GM12878 (cell line): Measurements from ENCODE around the gene TIE1. TPM values are rescaled to one million over a fixed set of nuclear protein-coding genes. Genes with fewer than 3 reads are reported as not detected.

Experiments
- ATAC-seq: fragments of 200-7000 bp; cut with Tn5 transposase; 3 replicates; pipeline ENCODE4 v1.9.1; 2020; ENCODE audit warnings: mild to moderate bottlenecking, moderate library complexity
- BruUV-seq: library from RNA; stranded (reverse); fragments of 400-500 nt; replicated peaks from 2 replicates; lab custom pipeline; 2021; lab: Mats Ljungman, UMichigan
- CTCF ChIA-PET: fragments of 300-600 bp; sonication (Branson Sonifier 250); formaldehyde crosslinking; extraction: SDS; loops from one replicate; lab custom pipeline; 2021; ENCODE audit warnings: inconsistent platforms; lab: Yijun Ruan, JAX
- POLR2A ChIA-PET: fragments of 350-600 bp; formaldehyde crosslinking; extraction: SDS; loops from one replicate; lab custom pipeline; 2021; ENCODE audit warnings: inconsistent platforms; lab: Charles Lee
- RAD21 ChIA-PET: fragments of 300-600 bp; sonication (Branson Sonifier 250); formaldehyde crosslinking; loops from one replicate; lab custom pipeline; 2023; ENCODE audit warnings: antibody characterized with exemption; ENCODE audit not compliant: unreplicated experiment; lab: Charles Lee
- SMC1A ChIA-PET: fragments of 300-600 bp; sonication (Branson Sonifier 250); formaldehyde crosslinking; loops from one replicate; lab custom pipeline; 2023; ENCODE audit not compliant: unreplicated experiment, uncharacterized antibody; lab: Charles Lee
- DNase-seq: peaks from one replicate; pipeline ENCODE4 v3.0.0-alpha.2; 2011; ENCODE audit warnings: low read depth, low spot score
- FAIRE-seq: peaks from 3 replicates; lab custom pipeline; 2011; peaks lifted over from hg19 to GRCh38; lab: Jason Lieb, UNC
- H2AFZ ChIP-seq: 2 replicates; pipeline ENCODE4 v1.6.0; 2011; ENCODE audit warnings: low read depth, low read length, control low read depth; ENCODE audit not compliant: control insufficient read depth
- H3K27ac ChIP-seq: 2 replicates; pipeline ENCODE4 v1.5.1; 2011; ENCODE audit warnings: control low read depth; ENCODE audit not compliant: control insufficient read depth, insufficient read depth
- H3K27me3 ChIP-seq, 2 experiments: replicated peaks in 1 of 2; 2 replicates each; pipeline versions ENCODE4 v1.6.0 to v1.6.1; 2011; ENCODE audit warnings: low read length in 1 of 2; ENCODE audit not compliant: control insufficient read depth in 2 of 2, insufficient read depth in 2 of 2
- H3K36me3 ChIP-seq, 2 experiments: 2 replicates each; pipeline ENCODE4 v1.5.1; 2011; ENCODE audit warnings: low read length in 1 of 2; ENCODE audit not compliant: control insufficient read depth in 2 of 2, insufficient read depth in 2 of 2
- H3K4me1 ChIP-seq: 2 replicates; pipeline ENCODE4 v1.6.1; 2011; ENCODE audit warnings: mild to moderate bottlenecking, low read length, moderate library complexity, mixed read lengths; ENCODE audit not compliant: control insufficient read depth, insufficient read depth
- H3K4me2 ChIP-seq: 2 replicates; pipeline ENCODE4 v1.6.0; 2011; ENCODE audit warnings: control low read depth; ENCODE audit not compliant: control insufficient read depth, insufficient read depth
- H3K4me3 ChIP-seq: fragments of 200-600 bp; sonication (generic); 2 replicates; pipeline ENCODE4 v1.5.1; 2016
- H3K79me2 ChIP-seq: 2 replicates; pipeline ENCODE4 v1.6.0; 2011; ENCODE audit warnings: low read length; ENCODE audit not compliant: control insufficient read depth, insufficient read depth
- H3K9ac ChIP-seq: 2 replicates; pipeline ENCODE4 v1.8.0; 2011; ENCODE audit warnings: low read length, control low read depth, mixed read lengths; ENCODE audit not compliant: control insufficient read depth, insufficient read depth
- H3K9me3 ChIP-seq: replicated peaks from 3 replicates; pipeline ENCODE4 v1.5.1; 2011; ENCODE audit warnings: mild to moderate bottlenecking, low read length; ENCODE audit not compliant: control insufficient read depth, insufficient read depth
- H4K20me1 ChIP-seq: 2 replicates; pipeline ENCODE4 v1.6.0; 2011; ENCODE audit not compliant: control insufficient read depth, insufficient read depth
- BRCA1 ChIP-seq: IDR thresholded peaks from 2 replicates; pipeline ENCODE4 v1.6.1; 2011; ENCODE audit warnings: low read depth, low read length, improper control_type of control experiment
- CHD2 ChIP-seq: IDR thresholded peaks from 2 replicates; pipeline ENCODE4 v1.6.1; 2011; ENCODE audit warnings: low read depth, low read length, improper control_type of control experiment, borderline replicate concordance
- EZH2 ChIP-seq: IDR thresholded peaks from 2 replicates; pipeline ENCODE4 v1.6.1; 2012; ENCODE audit warnings: low read depth, mild to moderate bottlenecking, control low read depth, inconsistent platforms, low read length, borderline replicate concordance; ENCODE audit not compliant: control insufficient read depth
- HDAC2 ChIP-seq: fragments of 200-600 bp; sonication (generic); IDR thresholded peaks from 2 replicates; pipeline ENCODE4 v1.6.1; 2017
- MTA3 ChIP-seq: IDR thresholded peaks from 2 replicates; pipeline ENCODE4 v1.6.1; 2012; ENCODE audit warnings: low read length, inconsistent platforms, borderline replicate concordance
- RAD21 ChIP-seq: IDR thresholded peaks from 2 replicates; pipeline ENCODE4 v1.6.1; 2011; ENCODE audit warnings: mild to moderate bottlenecking, low read depth, low read length, moderate library complexity; ENCODE audit not compliant: insufficient read depth
- RCOR1 ChIP-seq: conservative IDR thresholded peaks from 2 replicates; pipeline ENCODE4 v1.6.1; 2012; ENCODE audit warnings: low read depth, low read length, improper control_type of control experiment
- TCF3 ChIP-seq: IDR thresholded peaks from 2 replicates; pipeline ENCODE4 v1.6.1; 2012; ENCODE audit warnings: low read depth, mild to moderate bottlenecking, low read length, borderline replicate concordance; ENCODE audit not compliant: insufficient read depth
- ZBTB33 ChIP-seq: fragments of 450-650 bp; IDR thresholded peaks from 2 replicates; pipeline ENCODE4 v1.6.1; 2017; ENCODE audit warnings: mild to moderate bottlenecking
- WGBS: methylation state at CpG from one replicate; pipeline ENCODE4 v1.1.6; 2016; ENCODE audit warnings: low lambda C conversion rate; ENCODE audit not compliant: insufficient replicate concordance, insufficient coverage; ENCODE audit errors: missing lambda C conversion rate; 5-methylcytosine and 5-hydroxymethylcytosine counted together
- in situ Hi-C: fragments of 300-500 bp; cut with MboI; formaldehyde crosslinking; loops from 9 replicates; pipeline ENCODE4 v1.14.3; 2018; ENCODE audit warnings: mixed read lengths
- intact Hi-C: fragments of 100-400 bp; cut with micrococcal nuclease; formaldehyde crosslinking; loops from one replicate; pipeline ENCODE4 v1.14.2; 2022; ENCODE audit not compliant: unreplicated experiment
- polyA plus RNA-seq, 11 experiments: library from polyadenylated mRNA; depleted of rRNA in 4 of 11; unstranded in 6 of 11; stranded (reverse) in 5 of 11; fragments of >200 nt; fragmentation: Nextera tagmentation in 4 of 11; fragmentation: Illumina TruSeq in 1 of 11; extraction: Ambion mirVana in 4 of 11; extraction: Trizol in 1 of 11; gene quantifications; 1 replicate in 1 of 11; 2 replicates in 10 of 11; pipeline versions ENCODE4 v1.2.1 to v1.2.3, GENCODE V29; 2011 to 2016; ENCODE audit warnings: inconsistent platforms in 2 of 11, missing spikeins in 2 of 11, low read depth in 1 of 11
- total RNA-seq, 4 experiments: library from RNA; depleted of rRNA in 3 of 4; stranded (reverse); fragments of >200 nt in 3 of 4; fragmentation: Illumina TruSeq in 1 of 4; extraction: Trizol in 1 of 4; gene quantifications; 2 replicates each; pipeline versions ENCODE4 v1.2.1 to v1.2.3, GENCODE V29; 2013 to 2021
- TF ChIP-seq, protein P1 (sequence below): fragments of 450-650 bp; IDR thresholded peaks from 2 replicates; pipeline ENCODE4 v1.6.1; 2018; ENCODE audit warnings: borderline replicate concordance, mild to moderate bottlenecking; ENCODE audit not compliant: partially characterized antibody
- TF ChIP-seq, protein P2 (sequence below): fragments of 450-650 bp; IDR thresholded peaks from 2 replicates; pipeline ENCODE4 v1.6.1; 2017; ENCODE audit warnings: borderline replicate concordance

TIE1 gene
- total and polyA plus RNA-seq, 10 of the 15 experiments (the other 5 are each of a cell fraction or from before 2014, with no cell fraction given) = 0.26 to 3.9 (median 1.3) TPM

DNA sequence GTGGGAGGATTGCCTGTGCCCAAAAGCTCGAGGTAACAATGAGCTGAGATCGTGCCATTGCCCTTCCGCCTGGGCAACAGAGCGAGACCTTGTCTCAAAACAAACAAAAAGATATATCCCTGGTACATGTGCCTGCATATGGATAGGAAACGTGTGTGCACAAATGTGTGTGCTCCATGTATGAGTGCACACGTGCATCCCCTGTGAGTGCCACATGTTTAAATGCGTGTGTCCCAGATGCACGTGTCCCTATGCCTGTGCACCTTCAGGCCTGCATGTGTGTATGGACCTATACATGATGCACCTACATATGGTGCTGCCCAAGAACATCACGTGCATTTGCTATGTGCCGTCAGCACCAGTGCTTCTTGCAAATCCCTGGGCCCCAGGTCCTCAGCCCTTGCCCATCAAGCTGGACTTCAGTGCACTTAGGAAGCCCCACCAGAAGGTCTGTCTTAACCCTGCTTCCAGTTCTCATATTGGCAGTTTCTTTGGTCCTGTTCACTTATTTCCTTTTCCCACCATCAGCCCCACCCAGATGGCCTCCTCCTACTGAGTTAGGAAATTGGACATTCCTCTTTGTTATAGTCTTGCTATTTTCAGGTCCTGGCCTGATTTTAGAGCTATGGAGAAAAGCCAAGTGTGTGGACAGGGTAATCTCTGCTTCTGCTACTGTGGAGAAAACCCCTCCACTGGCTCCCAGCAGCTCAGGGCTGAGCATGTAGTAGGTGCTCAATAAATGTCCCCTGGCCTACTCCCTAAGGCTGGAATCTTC lies 15.4 kb downstream of the TIE1 start:
- ChIA-PET RAD21 (no interaction called here), CTCF (interaction anchor here (1.4 kb wide), 2 partner anchors 26 to 77 kb away, joined by 3 to 4 read pairs; no protein-coding TSS in a partner anchor), POLR2A (no interaction called here), SMC1A (interaction anchor here (0.6 to 1.5 kb wide), 4 partner anchors 14 to 95 kb away, joined by 3 to 5 read pairs (median 4); no protein-coding TSS in a partner anchor)
- no peak for TF ChIP-seq BRCA1
- TF ChIP-seq MTA3 = no peak
- TF ChIP-seq, protein P1, sequence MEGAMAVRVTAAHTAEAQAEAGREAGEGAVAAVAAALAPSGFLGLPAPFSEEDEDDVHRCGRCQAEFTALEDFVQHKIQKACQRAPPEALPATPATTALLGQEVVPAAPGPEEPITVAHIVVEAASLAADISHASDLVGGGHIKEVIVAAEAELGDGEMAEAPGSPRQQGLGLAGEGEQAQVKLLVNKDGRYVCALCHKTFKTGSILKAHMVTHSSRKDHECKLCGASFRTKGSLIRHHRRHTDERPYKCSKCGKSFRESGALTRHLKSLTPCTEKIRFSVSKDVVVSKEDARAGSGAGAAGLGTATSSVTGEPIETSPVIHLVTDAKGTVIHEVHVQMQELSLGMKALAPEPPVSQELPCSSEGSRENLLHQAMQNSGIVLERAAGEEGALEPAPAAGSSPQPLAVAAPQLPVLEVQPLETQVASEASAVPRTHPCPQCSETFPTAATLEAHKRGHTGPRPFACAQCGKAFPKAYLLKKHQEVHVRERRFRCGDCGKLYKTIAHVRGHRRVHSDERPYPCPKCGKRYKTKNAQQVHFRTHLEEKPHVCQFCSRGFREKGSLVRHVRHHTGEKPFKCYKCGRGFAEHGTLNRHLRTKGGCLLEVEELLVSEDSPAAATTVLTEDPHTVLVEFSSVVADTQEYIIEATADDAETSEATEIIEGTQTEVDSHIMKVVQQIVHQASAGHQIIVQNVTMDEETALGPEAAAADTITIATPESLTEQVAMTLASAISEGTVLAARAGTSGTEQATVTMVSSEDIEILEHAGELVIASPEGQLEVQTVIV = no peak
- no peak for TF ChIP-seq EZH2
- no peak for TF ChIP-seq HDAC2
- TF ChIP-seq TCF3 = no peak
- TF ChIP-seq ZBTB33 = no peak
- TF ChIP-seq RCOR1 = no peak
- TF ChIP-seq, protein P2, sequence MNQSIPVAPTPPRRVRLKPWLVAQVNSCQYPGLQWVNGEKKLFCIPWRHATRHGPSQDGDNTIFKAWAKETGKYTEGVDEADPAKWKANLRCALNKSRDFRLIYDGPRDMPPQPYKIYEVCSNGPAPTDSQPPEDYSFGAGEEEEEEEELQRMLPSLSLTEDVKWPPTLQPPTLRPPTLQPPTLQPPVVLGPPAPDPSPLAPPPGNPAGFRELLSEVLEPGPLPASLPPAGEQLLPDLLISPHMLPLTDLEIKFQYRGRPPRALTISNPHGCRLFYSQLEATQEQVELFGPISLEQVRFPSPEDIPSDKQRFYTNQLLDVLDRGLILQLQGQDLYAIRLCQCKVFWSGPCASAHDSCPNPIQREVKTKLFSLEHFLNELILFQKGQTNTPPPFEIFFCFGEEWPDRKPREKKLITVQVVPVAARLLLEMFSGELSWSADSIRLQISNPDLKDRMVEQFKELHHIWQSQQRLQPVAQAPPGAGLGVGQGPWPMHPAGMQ = no peak
- no peak for TF ChIP-seq CHD2
- TF ChIP-seq RAD21 = no peak
- Histone ChIP-seq H2AFZ (no peak overlapping the region), H4K20me1 (no peaks in the 10 kb centered on the region), H3K9ac (no peak overlapping the region), H3K4me3 (no peak overlapping the region), H3K36me3 (no peaks in the 10 kb centered on the region), H3K79me2 (no peaks in the 10 kb centered on the region), H3K4me2 (no peak overlapping the region), H3K4me1 (no peaks in the 10 kb centered on the region), H3K9me3 (no peaks in the 10 kb centered on the region), H3K27ac (no peak overlapping the region), H3K27me3 (no peaks in the 10 kb centered on the region)
- BruUV-seq = no TSS peak
- ATAC-seq (no peak), DNase-seq (no peak), FAIRE-seq (peak; percentile 18)
- WGBS = 38% methylated on average over 10 of the region's 10 CpGs
- in situ Hi-C loops (no loop called here), intact Hi-C loops (no loop called here)
